Measurements from ENCODE around the gene STRN3.
"Not testable (repeated sequence)": the region's sequence is repeated elsewhere in the genome, so short reads cannot be mapped to it uniquely, and the experiment has no call there.

STRN3 gene

DNA sequence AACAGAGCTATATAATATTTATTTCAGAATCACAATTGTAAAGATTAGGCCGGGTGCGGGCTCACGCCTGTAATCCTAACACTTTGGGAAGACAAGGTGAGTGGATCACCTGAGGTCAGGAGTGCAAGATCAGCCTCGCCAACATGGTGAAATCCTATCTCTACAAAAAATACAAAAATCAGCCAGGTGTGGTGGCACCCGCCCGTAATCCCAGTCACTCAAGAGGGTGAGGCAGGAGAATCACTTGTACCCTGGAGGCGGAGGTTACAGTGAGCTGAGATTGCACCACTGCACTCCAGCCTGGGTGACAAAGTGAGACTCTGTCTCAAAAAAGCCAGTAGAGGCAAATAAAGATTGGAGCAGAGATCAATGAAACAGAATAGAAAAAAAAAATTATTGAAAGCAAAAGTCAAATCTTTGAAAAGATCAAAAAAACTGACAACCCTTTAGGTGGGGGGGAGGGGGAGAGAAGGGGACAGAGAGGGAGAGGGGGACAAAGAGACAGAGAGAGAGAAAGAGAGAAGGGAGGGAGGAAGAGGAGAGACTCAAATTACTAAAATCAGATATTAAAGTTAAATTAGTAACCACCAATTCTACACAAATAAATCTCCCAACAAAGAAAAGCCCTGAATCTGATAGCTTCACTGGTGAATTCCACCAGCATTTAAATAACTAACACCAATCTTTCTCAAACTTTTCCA lies 53.1 kb downstream of the STRN3 start:
- no peak for DNase-seq (ENCODE audit: low read depth in 4 of 4, low spot score in 1 of 4)

DNA sequence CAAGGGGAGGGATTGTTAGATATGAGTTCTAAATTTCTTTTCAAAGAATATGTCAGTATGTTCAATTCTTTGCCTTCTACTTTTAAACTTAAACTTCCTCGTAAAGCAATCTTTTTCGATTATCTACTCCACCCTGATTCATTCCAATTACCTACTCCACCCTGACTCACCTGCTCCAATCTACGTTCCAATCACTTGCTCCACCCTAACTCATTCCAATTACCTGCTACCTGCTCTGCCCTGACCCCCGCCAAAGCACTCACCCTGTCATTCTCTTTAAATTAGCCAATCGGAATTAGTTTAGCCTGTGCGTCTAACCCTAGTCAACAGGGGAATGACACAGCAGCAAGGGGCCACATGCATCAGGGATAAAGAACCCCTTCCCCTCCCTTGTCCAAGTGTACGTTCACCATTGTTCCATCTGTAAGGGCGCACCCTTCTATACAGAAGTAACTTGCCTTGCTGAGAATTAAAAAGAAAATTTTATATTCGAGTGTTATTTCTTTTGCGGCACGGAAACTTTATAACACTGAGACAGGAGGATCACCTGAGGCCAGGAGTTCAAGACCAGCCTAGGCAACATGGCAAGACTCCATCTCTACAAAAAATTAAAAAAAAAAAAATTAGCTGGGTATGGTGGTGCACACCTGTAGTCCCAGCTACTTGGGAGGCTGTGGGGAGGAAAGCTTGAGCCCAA lies 54.0 kb downstream of the STRN3 start:
- not testable (repeated sequence) for DNase-seq (ENCODE audit: low read depth in 4 of 4, low spot score in 1 of 4)

DNA sequence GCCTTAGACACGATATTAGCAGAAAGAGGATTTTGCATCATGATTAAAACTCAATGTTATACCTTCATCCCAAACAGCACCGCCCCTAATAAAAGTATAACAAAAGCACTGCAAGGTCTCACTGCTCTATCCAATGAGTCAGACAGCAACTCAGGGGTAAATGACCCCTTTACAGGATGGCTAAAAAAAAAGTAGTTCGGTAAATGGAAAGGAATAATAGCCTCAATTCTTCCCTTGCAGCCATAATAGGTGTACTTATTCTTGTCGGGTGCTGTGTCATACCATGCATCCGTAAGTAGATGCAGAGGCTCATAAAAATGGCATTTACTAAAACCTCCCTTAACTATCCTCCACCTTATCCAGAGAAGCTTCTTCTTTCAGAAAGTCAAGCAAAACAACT lies 54.6 kb downstream of the STRN3 start:
- no peak for DNase-seq (ENCODE audit: low read depth in 4 of 4, low spot score in 1 of 4)

DNA sequence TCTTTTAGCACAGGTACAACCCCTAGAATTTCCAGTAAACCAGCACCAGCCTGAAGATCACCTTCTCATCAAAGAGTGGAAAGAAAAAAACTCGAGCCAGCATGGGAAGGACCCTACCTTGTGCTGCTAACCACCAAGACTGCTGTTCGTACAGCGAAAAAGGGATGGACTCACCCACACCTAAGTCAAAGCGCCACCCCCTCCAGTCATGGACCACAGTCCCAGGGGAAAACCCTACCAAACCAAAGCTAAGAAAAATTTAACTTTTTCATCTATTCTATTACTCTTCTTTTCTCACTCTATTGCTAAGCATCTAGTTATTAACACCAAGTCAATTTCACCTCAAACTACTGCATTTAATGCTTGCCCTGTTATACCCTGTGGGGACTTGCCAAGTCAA lies 56.4 kb downstream of the STRN3 start:
- DNase-seq (ENCODE audit: low read depth in 4 of 4, low spot score in 1 of 4), result peak in 2 of 4 experiments; percentile 18 to 36

DNA sequence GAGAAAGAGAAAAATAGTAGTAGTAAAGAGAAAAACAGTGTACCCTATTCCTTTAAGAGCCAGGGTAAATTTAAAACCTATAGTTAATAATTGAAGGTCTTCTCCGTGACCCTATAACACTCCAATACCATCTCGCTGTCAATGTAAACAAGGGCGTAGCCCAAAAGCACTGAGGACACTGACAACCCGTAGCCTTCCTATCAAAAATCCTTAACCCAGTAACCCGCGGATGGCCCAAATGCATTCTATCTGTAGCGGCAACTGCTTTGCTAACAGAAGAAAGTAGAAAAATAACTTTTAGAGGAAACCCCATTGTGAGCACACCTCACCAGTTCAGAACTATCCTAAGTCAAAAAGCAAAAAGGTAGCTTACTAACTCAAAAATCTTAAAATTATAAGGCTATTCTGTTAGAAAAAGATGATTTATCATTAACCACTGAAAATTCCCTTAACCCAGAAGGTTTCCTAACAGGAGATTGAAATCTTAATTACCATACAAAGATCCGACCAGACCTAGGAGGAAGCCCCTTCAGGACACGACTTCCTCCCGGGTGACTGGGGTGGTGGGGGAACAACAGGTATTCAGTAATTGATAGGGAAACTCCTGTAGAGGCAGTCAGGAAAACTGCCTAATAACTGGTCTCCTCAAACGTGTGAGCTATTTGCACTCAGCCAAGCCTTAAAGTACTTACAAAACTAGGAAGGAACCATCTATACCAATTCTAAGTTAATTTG lies 58.6 kb downstream of the STRN3 start:
- not testable (repeated sequence) for DNase-seq (ENCODE audit: low read depth in 4 of 4, low spot score in 1 of 4)

DNA sequence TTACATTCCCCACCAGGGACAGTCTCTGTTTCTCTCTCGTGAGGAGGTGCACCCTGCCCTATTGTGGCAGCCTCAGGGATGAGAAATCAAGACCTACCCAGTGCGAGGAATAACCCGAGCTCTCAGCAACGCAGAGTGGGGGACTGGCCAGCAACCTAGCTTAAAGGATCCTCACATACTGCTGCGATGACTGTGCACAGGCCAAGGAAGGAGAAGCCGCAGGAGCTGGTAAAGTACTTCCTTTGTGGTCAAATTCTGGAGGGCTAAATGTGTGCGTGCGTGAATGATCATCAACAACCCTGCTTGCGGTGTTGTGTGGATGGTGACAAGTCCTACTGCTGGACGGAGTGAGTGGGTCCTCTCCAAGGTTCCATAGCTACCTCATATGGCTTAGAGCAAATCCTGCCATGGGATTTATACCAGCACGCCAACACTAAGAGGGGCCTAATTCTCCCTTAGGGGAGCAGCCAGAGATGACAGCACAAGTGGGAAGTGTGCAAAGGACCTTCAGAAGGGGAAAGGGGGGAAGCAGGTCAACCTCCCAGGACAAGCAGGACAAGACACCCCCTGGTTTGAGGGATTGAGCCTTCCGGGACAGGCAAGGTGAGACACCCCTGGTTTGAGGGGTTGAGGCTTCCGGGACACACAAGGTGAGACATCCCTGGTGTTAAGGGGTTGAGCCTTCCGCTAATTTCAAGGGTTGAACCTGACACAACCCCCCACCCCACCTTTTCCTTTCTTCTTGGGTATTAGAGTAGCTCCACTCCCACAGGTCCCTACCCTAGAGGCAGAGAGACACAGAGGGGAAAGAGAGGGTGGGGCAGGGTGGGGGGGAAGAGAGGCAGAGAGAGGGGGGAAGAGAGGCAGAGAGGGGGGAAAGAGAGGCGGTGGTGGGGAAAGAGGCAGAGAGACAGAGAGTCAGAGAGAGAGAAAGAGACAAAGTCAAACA lies 59.5 kb downstream of the STRN3 start:
- no peak for DNase-seq (ENCODE audit: low read depth in 4 of 4, low spot score in 1 of 4)

DNA sequence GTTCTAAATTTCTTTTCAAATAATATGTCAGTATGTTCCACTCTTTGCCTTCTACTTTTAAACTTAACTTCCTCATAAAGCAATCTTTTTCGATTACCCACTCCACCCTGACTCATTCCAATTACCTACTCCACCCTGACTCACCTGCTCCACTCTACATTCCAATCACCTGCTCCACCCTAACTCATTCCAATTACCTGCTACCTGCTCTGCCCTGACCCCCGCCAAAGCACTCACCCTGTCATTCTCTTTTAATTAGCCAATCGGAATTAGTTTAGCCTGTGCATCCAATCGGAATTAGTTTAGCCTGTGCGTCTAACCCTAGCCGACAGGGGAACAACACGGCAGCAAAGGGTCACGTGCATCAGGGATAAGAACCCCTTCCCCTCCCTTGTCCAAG lies 60.3 kb downstream of the STRN3 start:
- DNase-seq (ENCODE audit: low read depth in 4 of 4, low spot score in 1 of 4), result not testable (repeated sequence)

DNA sequence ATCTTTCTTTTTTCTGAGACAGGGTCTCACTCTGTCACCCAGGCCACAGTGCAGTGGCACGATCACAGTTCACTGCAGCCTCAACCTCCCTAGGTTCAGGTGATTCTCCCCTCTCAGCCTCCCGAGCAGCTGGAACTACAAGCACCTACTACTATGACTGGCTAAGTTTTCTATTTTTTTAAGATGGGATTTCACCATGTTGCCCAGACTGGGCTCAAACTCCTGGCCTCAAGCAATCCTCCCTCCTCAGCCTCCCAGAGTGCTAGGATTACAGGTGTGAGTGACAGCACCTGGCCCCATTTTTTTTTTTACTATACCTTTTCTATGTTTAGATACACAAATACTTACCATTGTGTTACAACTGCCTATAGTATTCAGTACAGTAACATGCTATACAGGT lies 63.6 kb downstream of the STRN3 start:
- DNase-seq (ENCODE audit: low read depth in 4 of 4, low spot score in 1 of 4), result not testable (repeated sequence)

DNA sequence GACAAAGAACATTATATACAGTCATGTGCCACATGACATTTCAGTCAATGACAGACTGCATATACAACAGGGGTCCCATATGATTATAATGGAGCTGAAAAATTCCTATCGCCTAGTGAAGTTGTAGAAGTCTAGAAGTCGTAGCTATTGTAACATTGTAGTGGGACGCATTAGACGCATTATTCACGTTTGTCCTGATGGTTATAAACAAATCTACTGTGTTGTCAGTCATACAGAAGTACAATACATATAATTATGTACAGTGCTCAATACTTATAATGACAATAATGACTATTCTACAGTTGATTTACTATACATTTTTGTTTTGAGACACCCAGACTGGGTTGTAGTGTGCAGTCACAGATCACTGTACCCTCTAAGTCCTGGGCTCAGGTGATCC lies 64.8 kb downstream of the STRN3 start:
- DNase-seq (ENCODE audit: low read depth in 4 of 4, low spot score in 1 of 4), result no peak

DNA sequence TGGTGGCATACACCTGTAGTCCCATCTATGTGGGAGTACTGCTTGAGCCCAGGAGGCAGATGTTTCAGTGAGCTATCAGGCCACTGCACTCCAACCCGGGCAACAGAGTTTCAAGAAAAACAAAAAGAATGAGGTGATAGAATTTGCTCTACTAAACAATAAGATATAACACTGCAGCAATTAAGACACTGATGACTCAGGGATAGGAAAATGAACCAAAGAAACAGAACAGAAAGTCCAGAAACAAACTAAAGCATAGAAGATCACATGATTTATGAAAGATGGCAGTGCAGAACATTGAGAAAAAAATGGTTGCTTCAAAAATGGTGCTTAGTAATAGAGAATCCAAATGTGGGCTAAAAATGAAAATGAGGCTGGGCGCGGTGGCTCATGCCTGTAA lies 66.0 kb downstream of the STRN3 start:
- DNase-seq (ENCODE audit: low read depth in 4 of 4, low spot score in 1 of 4), result no peak

DNA sequence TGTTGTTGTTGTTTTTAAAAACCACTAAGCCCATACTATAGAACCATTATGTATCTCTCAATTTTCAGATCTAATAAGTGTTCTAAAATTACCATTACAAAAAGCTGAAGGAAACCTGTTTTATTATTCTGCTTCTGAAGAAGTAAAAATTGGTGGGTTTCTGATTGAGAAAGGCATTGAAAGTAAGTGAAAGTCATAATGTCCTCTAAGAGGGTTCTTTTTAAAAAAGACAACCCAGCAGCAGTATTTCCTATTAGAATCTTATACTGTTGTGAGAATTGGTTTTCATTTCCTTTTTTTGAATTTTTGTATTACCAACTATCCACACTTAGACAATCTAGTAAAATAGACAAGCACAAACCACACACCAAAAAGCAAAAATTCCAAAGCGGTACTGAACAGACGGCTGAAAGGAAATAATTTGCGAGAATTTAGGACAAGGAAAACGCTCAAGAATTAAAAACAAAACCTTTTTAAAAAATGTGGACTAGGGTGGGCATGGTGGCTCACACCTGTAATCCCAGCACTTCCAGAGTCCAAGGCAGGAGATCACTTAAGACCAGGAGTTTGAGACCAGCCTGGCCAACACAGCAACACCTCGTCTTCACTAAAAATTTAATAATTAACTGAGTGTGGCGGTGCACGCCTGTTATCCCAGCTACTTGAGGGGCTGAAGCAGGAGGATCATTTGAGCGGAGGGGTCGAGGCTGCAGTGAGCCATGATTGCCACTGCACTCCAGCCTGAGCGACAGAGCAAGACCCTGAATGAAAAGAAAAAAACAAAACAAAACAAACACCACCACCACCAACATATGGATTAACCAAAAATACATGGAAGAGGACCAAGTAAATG lies 67.4 kb downstream of the STRN3 start:
- no peak for DNase-seq (ENCODE audit: low read depth in 4 of 4, low spot score in 1 of 4)

DNA sequence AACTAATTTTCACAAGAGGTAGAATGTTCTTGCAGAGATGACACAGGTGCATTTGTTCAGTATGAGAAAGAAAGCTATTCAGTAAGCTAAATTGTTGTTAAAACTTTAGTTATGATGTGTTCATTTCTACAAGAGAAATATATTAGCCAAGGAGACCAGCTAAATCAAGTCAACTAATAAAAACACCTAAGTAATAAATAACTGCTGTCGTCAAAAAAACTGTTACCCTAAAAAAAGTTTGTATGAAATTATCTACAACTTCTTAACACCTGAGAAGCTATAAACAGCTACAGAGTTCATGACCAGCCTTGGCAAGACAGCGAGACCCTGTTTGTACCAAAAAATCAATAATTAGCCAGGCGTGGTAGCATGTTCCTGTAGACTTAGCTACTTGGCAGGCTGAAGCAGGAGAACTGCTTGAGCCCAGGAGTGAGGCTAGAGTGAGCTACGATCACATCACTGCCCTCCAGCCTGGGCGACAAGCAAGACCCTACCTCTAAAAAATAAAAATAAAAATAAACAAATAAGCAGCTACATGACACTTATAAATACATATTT lies 68.3 kb downstream of the STRN3 start:
- no peak for DNase-seq (ENCODE audit: low read depth in 4 of 4, low spot score in 1 of 4)

DNA sequence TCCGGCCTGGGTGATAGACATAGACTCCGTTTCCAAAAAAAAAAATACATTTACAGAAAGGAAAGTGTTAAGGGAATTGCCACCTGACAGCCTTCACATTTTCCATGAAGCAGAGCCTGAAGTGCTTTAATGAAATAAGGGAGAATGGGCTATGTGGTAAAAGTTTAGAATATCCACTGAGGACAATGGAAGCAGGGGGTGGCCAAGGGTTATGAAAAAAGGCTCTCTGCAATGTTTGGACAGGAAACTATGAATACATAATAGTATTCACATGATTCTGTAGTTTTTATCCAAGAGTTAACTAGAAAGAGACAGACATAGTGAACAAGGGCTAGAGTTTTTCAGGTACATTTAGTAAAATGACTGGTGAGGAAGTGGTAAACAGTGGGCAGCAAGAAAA lies 76.5 kb downstream of the STRN3 start:
- DNase-seq (ENCODE audit: low read depth in 4 of 4, low spot score in 1 of 4), result no peak

DNA sequence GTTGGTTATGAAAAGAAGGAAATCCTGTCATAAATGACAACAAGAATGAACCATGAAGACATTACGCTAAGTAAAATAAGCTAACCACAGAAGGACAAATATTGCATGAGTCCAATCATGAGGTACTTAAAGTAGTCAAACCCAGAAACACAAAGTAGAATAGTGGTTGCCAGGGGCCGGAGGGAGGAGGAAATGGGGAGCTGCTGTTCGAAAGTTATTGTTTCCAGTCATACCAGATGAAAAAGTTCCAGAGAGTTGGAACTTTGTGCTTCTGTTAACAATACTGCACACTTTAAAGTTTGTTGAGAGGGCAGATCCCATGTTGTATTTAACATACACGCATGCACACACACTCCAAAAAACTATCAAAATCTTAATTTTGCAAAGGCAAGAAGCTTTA lies 82.5 kb downstream of the STRN3 start:
- DNase-seq (ENCODE audit: low read depth in 4 of 4, low spot score in 1 of 4), result no peak

DNA sequence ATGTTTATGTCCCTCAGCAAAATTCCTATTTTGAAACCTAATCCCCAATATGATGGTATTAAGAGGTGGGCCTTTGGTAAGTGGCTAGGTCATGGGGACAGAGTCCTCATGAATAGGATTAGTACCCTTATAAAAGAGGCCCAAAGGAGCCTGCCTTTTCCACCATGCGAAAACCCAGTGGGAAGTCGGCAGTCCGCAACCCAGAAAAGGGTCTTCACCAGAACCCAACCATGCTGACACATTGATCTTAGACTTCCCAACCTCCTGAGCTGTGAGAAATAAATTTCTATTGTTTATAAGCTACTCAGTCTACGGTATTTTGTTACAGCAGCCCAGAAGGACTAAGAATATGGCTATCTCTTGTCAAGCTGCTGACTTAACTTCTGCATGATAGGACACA lies 85.3 kb downstream of the STRN3 start:
- no peak for DNase-seq (ENCODE audit: low read depth in 4 of 4, low spot score in 1 of 4)

DNA sequence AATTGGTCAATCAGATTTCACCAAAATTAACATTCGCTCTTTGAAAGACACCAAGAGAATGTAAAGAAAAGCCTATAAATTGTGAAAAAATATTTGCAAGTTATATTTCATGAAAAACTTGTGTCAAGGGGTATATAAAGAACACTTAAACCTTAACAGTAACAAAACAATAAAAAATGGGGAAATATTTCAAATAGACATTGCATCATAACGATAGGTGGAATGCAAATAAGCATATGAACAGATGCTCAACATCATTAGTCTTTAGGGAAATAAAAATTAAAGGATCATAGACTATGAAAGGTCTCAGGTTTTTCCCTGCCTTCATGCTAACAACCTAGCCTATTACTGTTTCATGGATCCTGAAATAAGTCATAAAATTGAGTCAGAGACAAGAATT lies 87.6 kb downstream of the STRN3 start:
- DNase-seq (ENCODE audit: low read depth in 4 of 4, low spot score in 1 of 4), result no peak

DNA sequence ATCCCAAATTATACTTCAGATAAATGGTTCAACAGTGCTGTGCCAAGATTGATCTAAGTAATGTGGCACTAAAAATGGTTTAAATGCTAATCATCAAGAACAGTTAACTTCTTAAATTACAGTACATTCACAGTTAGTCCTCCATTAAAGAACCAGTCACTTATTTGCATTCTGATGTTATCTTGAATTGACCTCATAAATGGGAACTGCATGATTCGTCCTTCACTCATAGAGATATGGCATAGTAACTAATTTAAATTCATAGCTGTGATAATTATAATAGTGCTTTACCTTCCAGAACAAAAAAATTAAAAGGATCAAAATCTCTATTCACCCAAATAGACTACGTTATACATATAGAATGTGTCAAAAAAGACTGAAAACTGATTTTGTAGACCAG lies 90.7 kb downstream of the STRN3 start:
- no peak for DNase-seq (ENCODE audit: low read depth in 4 of 4, low spot score in 1 of 4)

DNA sequence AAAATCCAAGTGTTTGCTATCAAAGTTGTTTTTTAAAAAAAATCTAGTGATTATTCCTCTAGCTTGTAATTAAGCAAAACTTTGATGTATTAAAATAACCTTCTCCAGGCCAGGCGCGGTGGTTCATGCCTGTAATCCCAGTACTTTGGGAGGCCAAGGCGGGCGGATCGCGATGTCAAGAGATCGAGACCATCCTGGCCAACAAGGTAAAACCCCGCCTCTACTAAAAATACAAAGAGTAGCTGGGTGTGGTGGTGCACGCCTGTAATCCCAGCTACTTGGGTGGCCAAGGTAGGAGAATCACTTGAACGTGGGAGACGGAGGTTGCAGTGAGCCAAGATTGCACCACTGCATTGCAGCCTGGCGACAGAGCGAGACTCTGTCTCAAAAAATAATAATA lies 92.2 kb downstream of the STRN3 start:
- DNase-seq (ENCODE audit: low read depth in 4 of 4, low spot score in 1 of 4), result not testable (repeated sequence)

DNA sequence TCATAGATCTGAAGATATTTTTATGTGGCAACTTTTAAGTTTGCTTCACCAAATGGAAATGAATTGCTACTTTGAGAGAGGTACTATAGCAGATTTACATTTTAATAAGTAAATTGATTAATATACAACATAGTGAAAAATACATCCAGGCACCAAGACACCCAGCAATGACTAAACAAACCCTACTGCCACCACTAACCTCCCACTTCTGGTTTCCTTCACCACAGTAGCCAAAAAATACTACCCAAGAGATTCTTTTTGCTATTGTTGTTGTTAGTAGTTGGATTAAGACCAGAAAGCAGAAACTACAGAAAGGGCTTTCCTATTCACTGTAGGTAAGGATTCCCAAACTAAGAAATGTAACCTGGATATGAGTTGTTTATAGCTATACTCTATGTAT lies 97.7 kb downstream of the STRN3 start:
- DNase-seq (ENCODE audit: low read depth in 4 of 4, low spot score in 1 of 4), result no peak

DNA sequence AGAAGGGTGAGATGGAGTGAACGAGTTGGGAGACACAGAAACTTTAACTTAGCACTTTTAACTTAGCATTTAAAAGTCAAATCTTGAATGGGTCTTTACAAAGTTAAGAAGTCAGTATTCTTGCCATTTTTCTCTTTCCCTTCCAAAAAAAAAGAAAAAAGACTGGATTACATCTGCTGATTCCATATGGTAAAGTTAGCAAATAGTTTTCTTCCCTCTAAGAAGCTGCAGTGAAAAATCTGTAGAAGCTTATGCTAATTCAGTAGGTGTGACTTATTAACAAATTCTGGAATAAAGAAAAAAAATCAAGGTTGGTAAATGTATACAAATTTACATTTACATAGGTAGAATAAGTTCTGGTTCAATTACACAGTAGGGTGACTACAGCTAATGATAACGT lies 100.9 kb downstream of the STRN3 start:
- no peak for DNase-seq (ENCODE audit: low read depth in 4 of 4, low spot score in 1 of 4)
